OCI-LY1 (cell line): ENCODE results near the gene TCF3.

Source experiments
- EZH2 ChIP-seq: fragments of 200-600 bp; sonication (generic), shearing (Covaris generic); IDR thresholded peaks from 2 replicates; pipeline ENCODE4 v1.8.0; 2017; ENCODE audit warnings: borderline replicate concordance, mixed run types, mild to moderate bottlenecking, antibody characterized with exemption, low read length, moderate library complexity, mixed read lengths
- TF ChIP-seq, protein P1 (sequence below): fragments of 200-600 bp; sonication (generic), shearing (Covaris generic); IDR thresholded peaks from 2 replicates; pipeline ENCODE4 v1.5.1; 2017; ENCODE audit warnings: mild to moderate bottlenecking, antibody characterized with exemption, low read length, moderate library complexity, mixed read lengths

GRCh38 chr19:1675633-1676350 is 23.4 kb upstream of the TCF3 start:
- TF ChIP-seq, protein P1, sequence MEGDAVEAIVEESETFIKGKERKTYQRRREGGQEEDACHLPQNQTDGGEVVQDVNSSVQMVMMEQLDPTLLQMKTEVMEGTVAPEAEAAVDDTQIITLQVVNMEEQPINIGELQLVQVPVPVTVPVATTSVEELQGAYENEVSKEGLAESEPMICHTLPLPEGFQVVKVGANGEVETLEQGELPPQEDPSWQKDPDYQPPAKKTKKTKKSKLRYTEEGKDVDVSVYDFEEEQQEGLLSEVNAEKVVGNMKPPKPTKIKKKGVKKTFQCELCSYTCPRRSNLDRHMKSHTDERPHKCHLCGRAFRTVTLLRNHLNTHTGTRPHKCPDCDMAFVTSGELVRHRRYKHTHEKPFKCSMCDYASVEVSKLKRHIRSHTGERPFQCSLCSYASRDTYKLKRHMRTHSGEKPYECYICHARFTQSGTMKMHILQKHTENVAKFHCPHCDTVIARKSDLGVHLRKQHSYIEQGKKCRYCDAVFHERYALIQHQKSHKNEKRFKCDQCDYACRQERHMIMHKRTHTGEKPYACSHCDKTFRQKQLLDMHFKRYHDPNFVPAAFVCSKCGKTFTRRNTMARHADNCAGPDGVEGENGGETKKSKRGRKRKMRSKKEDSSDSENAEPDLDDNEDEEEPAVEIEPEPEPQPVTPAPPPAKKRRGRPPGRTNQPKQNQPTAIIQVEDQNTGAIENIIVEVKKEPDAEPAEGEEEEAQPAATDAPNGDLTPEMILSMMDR = no peak
- no peak for TF ChIP-seq EZH2
